ENCODE measurements around the gene FABP3.

Gene FABP3

GRCh38 chr1:31368611-31369107 lies 4.2 kb downstream of the FABP3 start:
- H3K4me1 ChIP-seq (ENCODE audit: control extremely low read depth in 1 of 4, control insufficient read depth in 4 of 4, insufficient read depth in 4 of 4, low read length in 3 of 4): peaks cover 0 to 12% (median 9%) of the 10 kb centered on the region in 4 experiments
- H3K27ac ChIP-seq (ENCODE audit: insufficient read depth in 1 of 2, low read depth in 1 of 2, low read length in 2 of 2, poor library complexity in 1 of 2, severe bottlenecking in 2 of 2): no peak overlapping the region
- H3K4me3 ChIP-seq (ENCODE audit: control insufficient read depth in 1 of 7, extremely low read depth in 1 of 7, insufficient read depth in 4 of 7, low read depth in 2 of 7, low read length in 6 of 7): no peak overlapping the region
- ChIA-PET CTCF (interaction anchor here (1.0 kb wide), 1 partner anchor 184 kb away, joined by 3 read pairs; no protein-coding TSS in a partner anchor), POLR2A (no interaction called here)
- 100% methylated on average over 2 of the region's 3 CpGs for WGBS (ENCODE audit: insufficient coverage)
- H3K27me3 ChIP-seq (replicated peaks in 2 of 5; ENCODE audit: control insufficient read depth in 4 of 5, insufficient read depth in 5 of 5, low read length in 4 of 5): peaks cover 0 to 9% (median 0%) of the 10 kb centered on the region in 5 experiments
- H3K36me3 ChIP-seq (ENCODE audit: control insufficient read depth in 4 of 4, insufficient read depth in 4 of 4, low read length in 3 of 4): peaks cover 4 to 33% (median 26%) of the 10 kb centered on the region in 4 experiments
- no peak for DNase-seq
- H3K9me3 ChIP-seq (ENCODE audit: control extremely low read depth in 1 of 5, control insufficient read depth in 4 of 5, insufficient read depth in 2 of 5, low read depth in 1 of 5, low read length in 4 of 5): no peaks in the 10 kb centered on the region

- Histone ChIP-seq H3K4me3 (ENCODE audit: control insufficient read depth in 1 of 7, extremely low read depth in 1 of 7, insufficient read depth in 4 of 7, low read depth in 2 of 7, low read length in 6 of 7) (no peak overlapping the region), H3K9me3 (ENCODE audit: control extremely low read depth in 1 of 5, control insufficient read depth in 4 of 5, insufficient read depth in 2 of 5, low read depth in 1 of 5, low read length in 4 of 5) (no peaks in the 10 kb centered on the region), H3K27me3 (replicated peaks in 2 of 5; ENCODE audit: control insufficient read depth in 4 of 5, insufficient read depth in 5 of 5, low read length in 4 of 5) (no peaks in the 10 kb centered on the region), H3K36me3 (ENCODE audit: control insufficient read depth in 4 of 4, insufficient read depth in 4 of 4, low read length in 3 of 4) (peaks cover 4 to 39% (median 29%) of the 10 kb centered on the region in 4 experiments), H3K4me1 (ENCODE audit: control extremely low read depth in 1 of 4, control insufficient read depth in 4 of 4, insufficient read depth in 4 of 4, low read length in 3 of 4) (no peaks in the 10 kb centered on the region), H3K27ac (ENCODE audit: insufficient read depth in 1 of 2, low read depth in 1 of 2, low read length in 2 of 2, poor library complexity in 1 of 2, severe bottlenecking in 2 of 2) (no peak overlapping the region)
- WGBS (ENCODE audit: insufficient coverage): 92% methylated on average over 1 of the region's 2 CpGs
- ChIA-PET CTCF (no interaction called here), POLR2A (no interaction called here)
- DNase-seq: no peak
Measured at GRCh38 chr1:31366796-31367195, 6.1 kb downstream of the FABP3 start.

GRCh38 chr1:31364561-31365250 lies 8.2 kb downstream of the FABP3 start:
- H3K4me3 ChIP-seq (ENCODE audit: control insufficient read depth in 1 of 7, extremely low read depth in 1 of 7, insufficient read depth in 4 of 7, low read depth in 2 of 7, low read length in 6 of 7): no peak overlapping the region
- peaks cover 7 to 48% (median 34%) of the 10 kb centered on the region in 4 experiments for H3K36me3 ChIP-seq (ENCODE audit: control insufficient read depth in 4 of 4, insufficient read depth in 4 of 4, low read length in 3 of 4)
- H3K27ac ChIP-seq (ENCODE audit: insufficient read depth in 1 of 2, low read depth in 1 of 2, low read length in 2 of 2, poor library complexity in 1 of 2, severe bottlenecking in 2 of 2): no peak overlapping the region
- CTCF ChIA-PET: no interaction called here
- no peak for DNase-seq
- 100% methylated on average over 2 of the region's 3 CpGs for WGBS (ENCODE audit: insufficient coverage)
- POLR2A ChIA-PET: no interaction called here
- no peaks in the 10 kb centered on the region for H3K27me3 ChIP-seq (replicated peaks in 2 of 5; ENCODE audit: control insufficient read depth in 4 of 5, insufficient read depth in 5 of 5, low read length in 4 of 5)
- no peaks in the 10 kb centered on the region for H3K9me3 ChIP-seq (ENCODE audit: control extremely low read depth in 1 of 5, control insufficient read depth in 4 of 5, insufficient read depth in 2 of 5, low read depth in 1 of 5, low read length in 4 of 5)
- no peaks in the 10 kb centered on the region for H3K4me1 ChIP-seq (ENCODE audit: control extremely low read depth in 1 of 4, control insufficient read depth in 4 of 4, insufficient read depth in 4 of 4, low read length in 3 of 4)

- ChIA-PET CTCF (interaction anchor here (1.8 kb wide), 1 partner anchor 10 kb away, joined by 5 read pairs; no protein-coding TSS in a partner anchor), POLR2A (no interaction called here)
- H3K36me3 ChIP-seq (ENCODE audit: control insufficient read depth in 4 of 4, insufficient read depth in 4 of 4, low read length in 3 of 4): peaks cover 11 to 49% (median 39%) of the 10 kb centered on the region in 4 experiments
- H3K27me3 ChIP-seq (replicated peaks in 2 of 5; ENCODE audit: control insufficient read depth in 4 of 5, insufficient read depth in 5 of 5, low read length in 4 of 5): no peaks in the 10 kb centered on the region
- DNase-seq: no peak
- no peaks in the 10 kb centered on the region for H3K4me1 ChIP-seq (ENCODE audit: control extremely low read depth in 1 of 4, control insufficient read depth in 4 of 4, insufficient read depth in 4 of 4, low read length in 3 of 4)
- H3K9me3 ChIP-seq (ENCODE audit: control extremely low read depth in 1 of 5, control insufficient read depth in 4 of 5, insufficient read depth in 2 of 5, low read depth in 1 of 5, low read length in 4 of 5): no peaks in the 10 kb centered on the region
- H3K27ac ChIP-seq (ENCODE audit: insufficient read depth in 1 of 2, low read depth in 1 of 2, low read length in 2 of 2, poor library complexity in 1 of 2, severe bottlenecking in 2 of 2): no peak overlapping the region
- H3K4me3 ChIP-seq (ENCODE audit: control insufficient read depth in 1 of 7, extremely low read depth in 1 of 7, insufficient read depth in 4 of 7, low read depth in 2 of 7, low read length in 6 of 7): no peak overlapping the region
- WGBS (ENCODE audit: insufficient coverage): 93% methylated on average over 3 of the region's 3 CpGs
Measured at GRCh38 chr1:31362032-31362431, 10.8 kb downstream of the FABP3 start.

GRCh38 chr1:31361607-31362006 lies 11.3 kb downstream of the FABP3 start:
- H3K4me1 ChIP-seq (ENCODE audit: control extremely low read depth in 1 of 4, control insufficient read depth in 4 of 4, insufficient read depth in 4 of 4, low read length in 3 of 4): no peaks in the 10 kb centered on the region

GRCh38 chr1:31356427-31356826 lies 16.4 kb downstream of the FABP3 start:
- no peak for DNase-seq
- H3K9me3 ChIP-seq (ENCODE audit: control extremely low read depth in 1 of 5, control insufficient read depth in 4 of 5, insufficient read depth in 2 of 5, low read depth in 1 of 5, low read length in 4 of 5): no peaks in the 10 kb centered on the region
- no peak overlapping the region for H3K27ac ChIP-seq (ENCODE audit: insufficient read depth in 1 of 2, low read depth in 1 of 2, low read length in 2 of 2, poor library complexity in 1 of 2, severe bottlenecking in 2 of 2)
- POLR2A ChIA-PET: no interaction called here
- H3K4me3 ChIP-seq (ENCODE audit: control insufficient read depth in 1 of 7, extremely low read depth in 1 of 7, insufficient read depth in 4 of 7, low read depth in 2 of 7, low read length in 6 of 7): no peak overlapping the region
- no peaks in the 10 kb centered on the region for H3K4me1 ChIP-seq (ENCODE audit: control extremely low read depth in 1 of 4, control insufficient read depth in 4 of 4, insufficient read depth in 4 of 4, low read length in 3 of 4)
- H3K36me3 ChIP-seq (ENCODE audit: control insufficient read depth in 4 of 4, insufficient read depth in 4 of 4, low read length in 3 of 4): peaks cover 7 to 36% (median 19%) of the 10 kb centered on the region in 4 experiments
- 100% methylated on average over 1 of the region's 2 CpGs for WGBS (ENCODE audit: insufficient coverage)
- no peaks in the 10 kb centered on the region for H3K27me3 ChIP-seq (replicated peaks in 2 of 5; ENCODE audit: control insufficient read depth in 4 of 5, insufficient read depth in 5 of 5, low read length in 4 of 5)
- CTCF ChIA-PET: no interaction called here

More at GRCh38 chr1:31361607-31362006, 11.3 kb downstream of the FABP3 start:
- Histone ChIP-seq H3K4me3 (ENCODE audit: control insufficient read depth in 1 of 7, extremely low read depth in 1 of 7, insufficient read depth in 4 of 7, low read depth in 2 of 7, low read length in 6 of 7) (no peak overlapping the region), H3K27ac (ENCODE audit: insufficient read depth in 1 of 2, low read depth in 1 of 2, low read length in 2 of 2, poor library complexity in 1 of 2, severe bottlenecking in 2 of 2) (no peak overlapping the region), H3K27me3 (replicated peaks in 2 of 5; ENCODE audit: control insufficient read depth in 4 of 5, insufficient read depth in 5 of 5, low read length in 4 of 5) (no peaks in the 10 kb centered on the region), H3K9me3 (ENCODE audit: control extremely low read depth in 1 of 5, control insufficient read depth in 4 of 5, insufficient read depth in 2 of 5, low read depth in 1 of 5, low read length in 4 of 5) (no peaks in the 10 kb centered on the region), H3K36me3 (ENCODE audit: control insufficient read depth in 4 of 4, insufficient read depth in 4 of 4, low read length in 3 of 4) (peaks cover 11 to 46% (median 38%) of the 10 kb centered on the region in 4 experiments)
- WGBS (ENCODE audit: insufficient coverage): 96% methylated on average over 4 of the region's 6 CpGs
- CTCF ChIA-PET: interaction anchor here (1.8 kb wide), 1 partner anchor 10 kb away, joined by 5 read pairs; no protein-coding TSS in a partner anchor
- DNase-seq: no peak
- POLR2A ChIA-PET: no interaction called here

GRCh38 chr1:31354283-31354682 lies 18.6 kb downstream of the FABP3 start:
- Histone ChIP-seq H3K27me3 (replicated peaks in 2 of 5; ENCODE audit: control insufficient read depth in 4 of 5, insufficient read depth in 5 of 5, low read length in 4 of 5) (no peaks in the 10 kb centered on the region), H3K4me1 (ENCODE audit: control extremely low read depth in 1 of 4, control insufficient read depth in 4 of 4, insufficient read depth in 4 of 4, low read length in 3 of 4) (no peaks in the 10 kb centered on the region), H3K27ac (ENCODE audit: insufficient read depth in 1 of 2, low read depth in 1 of 2, low read length in 2 of 2, poor library complexity in 1 of 2, severe bottlenecking in 2 of 2) (no peak overlapping the region), H3K36me3 (ENCODE audit: control insufficient read depth in 4 of 4, insufficient read depth in 4 of 4, low read length in 3 of 4) (peaks cover 6 to 39% (median 25%) of the 10 kb centered on the region in 4 experiments), H3K9me3 (ENCODE audit: control extremely low read depth in 1 of 5, control insufficient read depth in 4 of 5, insufficient read depth in 2 of 5, low read depth in 1 of 5, low read length in 4 of 5) (no peaks in the 10 kb centered on the region), H3K4me3 (ENCODE audit: control insufficient read depth in 1 of 7, extremely low read depth in 1 of 7, insufficient read depth in 4 of 7, low read depth in 2 of 7, low read length in 6 of 7) (no peak overlapping the region)
- CTCF ChIA-PET: interaction anchor here (0.6 kb wide), 1 partner anchor 288 kb away, joined by 3 read pairs; no protein-coding TSS in a partner anchor
- POLR2A ChIA-PET: no interaction called here
- no CpG with 5 or more reads among the region's 3 CpGs for WGBS (ENCODE audit: insufficient coverage)
- peak in 1 of 3 donors; percentile 28 for DNase-seq

Data from common myeloid progenitor, CD34-positive (primary cell).